SK-N-MC (cell line): ENCODE data around the gene HAAO.

Source experiments
- EZH2 ChIP-seq: fragments of 200-600 bp; sonication (generic); IDR thresholded peaks from one replicate; pipeline ENCODE4 v1.6.1; 2017; ENCODE audit warnings: antibody characterized with exemption
- POLR2AphosphoS5 ChIP-seq: IDR thresholded peaks from 2 replicates; pipeline ENCODE4 v1.6.1; 2012; ENCODE audit warnings: mild to moderate bottlenecking, low read depth, low read length, borderline replicate concordance

- TF ChIP-seq POLR2AphosphoS5 = no peak
- TF ChIP-seq EZH2 = no peak
These were observed 1.2 kb upstream of the HAAO start for GRCh38 chr2:42793334-42794270.
